Measurements from ENCODE around the gene IL20. TPM values are rescaled to one million over a fixed set of nuclear protein-coding genes. Genes with fewer than 3 reads are reported as not detected.

Gene IL20, protein sequence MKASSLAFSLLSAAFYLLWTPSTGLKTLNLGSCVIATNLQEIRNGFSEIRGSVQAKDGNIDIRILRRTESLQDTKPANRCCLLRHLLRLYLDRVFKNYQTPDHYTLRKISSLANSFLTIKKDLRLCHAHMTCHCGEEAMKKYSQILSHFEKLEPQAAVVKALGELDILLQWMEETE
- not detected for total RNA-seq

DNA sequence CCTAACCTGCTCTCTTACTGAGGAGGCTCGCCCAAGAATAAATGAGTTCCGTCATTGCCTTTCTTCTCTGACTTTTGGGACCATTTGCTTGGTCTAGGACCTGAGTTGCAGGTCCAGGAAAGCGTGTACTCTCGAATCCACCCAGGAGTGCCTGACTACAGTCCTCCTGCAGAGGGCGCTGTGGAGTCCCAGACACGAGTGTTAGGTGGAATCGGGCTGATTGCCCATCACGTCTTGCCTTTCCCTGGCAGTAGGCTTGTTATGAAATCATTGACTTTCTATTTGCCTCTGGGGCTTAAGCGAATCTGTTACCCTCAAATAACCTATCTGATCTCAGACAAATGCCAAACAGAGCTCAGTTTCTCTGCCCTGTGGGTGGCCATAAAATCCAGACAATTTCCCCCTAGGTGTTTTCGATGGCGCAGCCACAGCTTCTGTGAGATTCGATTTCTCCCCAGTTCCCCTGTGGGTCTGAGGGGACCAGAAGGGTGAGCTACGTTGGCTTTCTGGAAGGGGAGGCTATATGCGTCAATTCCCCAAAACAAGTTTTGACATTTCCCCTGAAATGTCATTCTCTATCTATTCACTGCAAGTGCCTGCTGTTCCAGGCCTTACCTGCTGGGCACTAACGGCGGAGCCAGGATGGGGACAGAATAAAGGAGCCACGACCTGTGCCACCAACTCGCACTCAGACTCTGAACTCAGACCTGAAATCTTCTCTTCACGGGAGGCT is at the start of gene IL20:
IL20 (plus strand) TSS at position 685 of the 733 bp plus-strand sequence. CDS start 230 bp downstream, outside the sequence.
- intact Hi-C loops (cut with DNase I) = no loop called here
- DNase-seq (ENCODE audit: low spot score) (peak; percentile 88), ATAC-seq (peak; percentile 84)

DNA sequence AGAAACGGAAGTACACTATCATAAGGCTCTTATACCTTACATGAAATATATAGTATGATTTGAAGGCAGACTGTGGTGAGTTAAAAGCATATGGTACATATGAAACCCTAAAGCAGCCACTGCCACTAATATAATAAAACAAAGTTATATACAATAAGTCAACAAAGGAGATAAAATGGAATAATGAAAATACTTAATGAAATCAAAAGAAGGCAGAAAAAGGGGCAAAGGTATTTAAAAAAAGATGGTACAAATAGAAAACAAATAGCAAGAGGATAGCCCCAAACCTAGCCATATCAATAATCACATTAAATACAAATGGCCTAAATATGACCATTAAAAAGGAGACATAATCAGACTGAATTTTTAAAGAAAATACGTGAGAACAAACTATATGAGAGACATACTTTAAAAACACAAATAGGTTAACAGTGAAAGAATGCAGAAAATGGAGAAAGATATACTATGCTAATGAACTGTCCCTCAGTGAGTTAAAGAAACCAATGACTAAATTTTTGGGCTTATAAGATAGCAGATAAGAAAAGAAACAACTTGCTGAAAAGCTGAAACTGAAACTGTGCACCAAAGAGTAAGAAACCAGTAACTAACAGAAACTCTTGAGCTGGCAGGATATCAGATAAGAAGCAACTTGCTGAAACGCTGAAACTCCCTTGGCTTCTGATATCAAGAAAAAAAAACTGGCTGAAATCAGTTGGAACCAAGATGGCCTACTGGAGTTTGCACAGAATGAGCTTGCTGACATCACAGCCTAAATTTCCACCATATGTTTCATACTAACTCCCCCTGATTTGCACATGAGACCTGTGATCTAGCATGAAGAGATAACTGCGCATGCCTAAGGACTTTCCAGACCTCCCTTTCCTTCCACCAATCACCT is 48.8 kb upstream of the IL20 start:
- DNase-seq (ENCODE audit: low spot score) = no peak
- no peak for ATAC-seq
- intact Hi-C loops (cut with DNase I) = no loop called here

DNA sequence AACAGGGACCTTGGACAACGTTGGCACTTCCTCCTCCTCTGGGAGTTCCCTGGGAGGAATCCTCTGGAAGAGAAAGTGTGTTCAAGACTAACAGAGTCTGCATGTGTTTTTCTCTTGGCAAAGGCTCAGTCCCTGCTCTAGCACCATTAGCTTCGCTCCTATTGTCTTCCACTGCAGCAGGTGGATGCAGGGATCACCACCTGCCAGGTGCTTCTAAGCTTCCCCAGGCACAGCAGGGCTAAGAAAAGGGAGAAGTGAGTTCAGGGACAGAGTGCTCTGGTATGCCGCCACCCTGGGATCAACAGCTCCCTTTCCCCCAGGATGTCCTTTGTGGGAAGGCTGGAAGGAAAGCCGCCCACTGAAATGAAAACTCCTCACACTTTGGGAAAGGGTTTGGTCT is 43.9 kb upstream of the IL20 start:
- intact Hi-C loops (cut with DNase I) = no loop called here
- DNase-seq (ENCODE audit: low spot score) (no peak), ATAC-seq (no peak)

DNA sequence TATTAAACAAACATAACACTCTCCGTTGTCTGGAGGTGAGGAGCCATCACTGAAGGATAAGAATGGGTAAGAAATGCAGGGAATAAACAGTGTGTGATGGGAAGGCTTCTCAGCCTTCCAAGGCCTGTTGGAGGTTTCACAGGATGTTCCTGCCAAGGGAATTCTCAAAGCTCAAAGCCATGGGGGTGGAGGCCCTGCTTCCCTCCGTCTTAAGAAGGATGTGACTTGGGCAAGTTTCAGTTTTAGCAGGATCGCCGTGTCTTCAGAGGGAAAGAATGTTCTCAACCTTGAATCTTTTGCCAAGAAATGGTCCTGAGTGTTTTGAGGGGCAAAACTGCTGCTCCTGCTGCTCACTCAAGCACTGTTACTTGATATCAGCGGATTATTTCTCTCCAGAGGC is 41.7 kb upstream of the IL20 start:
- DNase-seq (ENCODE audit: low spot score) (no peak), ATAC-seq (peak; percentile 51)
- intact Hi-C loops (cut with DNase I) = no loop called here

DNA sequence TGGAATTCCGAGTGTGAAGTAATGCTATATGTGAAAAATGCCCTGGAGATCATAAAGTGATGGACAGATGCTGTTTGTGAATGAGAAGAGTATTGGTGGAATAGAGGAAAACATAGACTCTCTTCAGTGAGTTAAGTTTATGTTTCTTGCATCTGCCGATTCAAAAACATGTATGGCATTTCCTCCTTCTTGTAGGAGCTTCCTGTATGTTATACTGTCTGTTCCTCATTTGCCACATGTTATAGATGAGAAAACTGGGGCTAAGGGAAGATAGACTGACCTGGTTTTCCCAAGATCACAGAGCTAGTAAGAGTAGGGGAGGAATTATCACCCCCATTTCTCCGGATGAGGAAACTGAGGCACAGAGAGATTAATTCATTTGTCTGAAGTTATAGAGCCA is 41.1 kb upstream of the IL20 start:
- intact Hi-C loops (cut with DNase I) = no loop called here
- ATAC-seq = peak; percentile 15
- DNase-seq (ENCODE audit: low spot score) = no peak

DNA sequence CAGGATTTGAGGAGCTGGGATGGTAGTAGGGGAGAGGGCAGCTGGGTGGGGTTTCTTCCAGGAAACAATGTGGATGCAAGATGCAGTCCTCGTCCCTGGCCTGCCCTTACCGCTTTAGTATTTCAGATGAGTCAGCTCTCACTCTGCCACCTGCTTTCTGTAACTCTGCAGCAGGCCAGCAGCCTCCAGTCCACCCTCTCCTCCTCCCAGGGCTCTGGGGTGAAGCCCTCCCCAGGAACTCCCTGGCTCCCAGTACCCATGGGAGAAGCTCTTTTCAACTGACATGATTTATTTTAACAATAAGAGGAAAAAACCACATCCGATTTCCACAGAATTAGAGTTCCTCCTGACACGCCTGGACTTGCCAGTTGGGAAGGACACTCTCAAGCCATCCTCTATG is 39.0 kb upstream of the IL20 start:
- DNase-seq (ENCODE audit: low spot score) = no peak
- ATAC-seq = no peak
- intact Hi-C loops (cut with DNase I) = no loop called here

DNA sequence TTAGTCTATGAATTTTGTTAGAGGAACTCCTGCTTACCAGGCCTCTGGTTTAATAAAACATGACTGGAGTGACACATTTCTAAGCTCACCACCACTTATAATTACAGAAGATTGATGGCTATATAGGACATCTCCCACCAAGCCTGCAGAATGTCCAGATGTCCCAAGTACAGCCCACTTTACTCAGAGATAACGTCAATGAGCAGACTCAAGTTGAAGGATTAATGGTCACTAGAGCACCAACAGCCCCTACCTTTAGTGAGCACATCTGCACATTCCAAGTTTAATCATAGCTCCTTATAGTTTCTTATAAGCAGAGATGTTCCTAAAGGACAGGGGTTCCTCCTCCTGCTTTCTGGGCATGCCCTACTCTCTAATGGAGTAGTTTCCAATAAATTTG is 37.4 kb upstream of the IL20 start:
- no peak for ATAC-seq
- intact Hi-C loops (cut with DNase I) = no loop called here

DNA sequence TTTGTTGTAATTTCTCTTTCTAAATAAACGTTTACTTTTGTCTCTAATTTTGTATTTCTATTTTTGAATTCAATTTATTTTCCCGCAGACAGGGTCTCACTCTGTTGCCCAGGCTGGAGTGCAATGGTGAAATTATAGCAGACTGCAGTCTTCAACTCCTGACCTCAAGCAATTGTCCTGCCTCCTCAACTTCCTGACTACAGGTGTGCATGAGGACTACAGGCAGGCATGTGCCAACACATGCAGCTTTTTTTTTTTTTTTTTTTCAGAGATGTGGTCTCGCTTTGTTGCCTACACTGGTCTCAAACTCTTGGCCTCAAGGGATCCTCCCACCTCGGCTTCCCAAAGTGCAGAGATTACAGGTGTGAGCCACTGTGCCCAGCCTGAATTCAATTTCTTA is 36.7 kb upstream of the IL20 start:
- no peak for DNase-seq (ENCODE audit: low spot score)
- intact Hi-C loops (cut with DNase I) = no loop called here
- no peak for ATAC-seq

More for the DNA sequence above, 37.4 kb upstream of the IL20 start:
- DNase-seq (ENCODE audit: low spot score) = no peak

DNA sequence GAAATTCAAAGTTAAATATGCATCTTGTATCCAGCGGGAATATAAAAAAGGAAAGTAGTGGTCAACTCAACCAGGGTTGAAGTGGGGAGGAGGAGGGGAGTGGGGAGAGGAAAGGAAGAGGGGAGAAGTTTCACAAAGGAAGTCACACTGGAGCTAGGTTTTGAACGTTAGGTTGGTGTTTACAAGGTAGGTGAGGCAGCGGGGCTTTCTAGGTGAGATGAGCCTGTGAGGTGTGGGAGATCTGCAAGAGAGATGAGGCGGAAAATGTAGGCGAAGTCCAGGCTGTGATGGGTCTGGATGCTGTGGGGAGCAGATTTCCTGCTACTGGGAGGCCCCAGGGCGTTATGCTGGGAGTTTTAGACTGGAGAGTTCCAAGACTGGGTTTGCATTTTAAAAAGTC is 36.1 kb upstream of the IL20 start:
- no peak for DNase-seq (ENCODE audit: low spot score)
- no peak for ATAC-seq
- intact Hi-C loops (cut with DNase I) = no loop called here

DNA sequence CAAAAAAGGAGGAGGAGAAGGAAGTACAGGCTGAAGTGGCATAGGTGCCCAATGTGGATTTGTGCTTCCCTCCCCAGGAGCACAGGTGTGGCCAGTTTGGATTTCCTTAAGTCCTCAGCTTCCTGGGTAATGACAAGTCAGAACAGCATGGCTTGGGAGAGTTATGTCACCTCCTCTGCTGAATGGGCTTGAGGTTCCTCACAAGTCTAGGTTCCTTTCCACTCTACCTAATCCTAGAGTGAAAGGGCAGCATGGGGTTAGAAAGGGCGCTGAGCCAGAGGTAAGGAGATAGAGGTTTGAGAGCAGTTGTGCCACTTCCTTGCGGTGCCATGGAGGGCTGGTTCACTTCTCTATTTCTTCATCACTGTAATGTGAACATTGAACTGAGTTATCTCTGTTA is 35.5 kb upstream of the IL20 start:
- DNase-seq (ENCODE audit: low spot score) (no peak), ATAC-seq (no peak)
- intact Hi-C loops (cut with DNase I) = no loop called here

DNA sequence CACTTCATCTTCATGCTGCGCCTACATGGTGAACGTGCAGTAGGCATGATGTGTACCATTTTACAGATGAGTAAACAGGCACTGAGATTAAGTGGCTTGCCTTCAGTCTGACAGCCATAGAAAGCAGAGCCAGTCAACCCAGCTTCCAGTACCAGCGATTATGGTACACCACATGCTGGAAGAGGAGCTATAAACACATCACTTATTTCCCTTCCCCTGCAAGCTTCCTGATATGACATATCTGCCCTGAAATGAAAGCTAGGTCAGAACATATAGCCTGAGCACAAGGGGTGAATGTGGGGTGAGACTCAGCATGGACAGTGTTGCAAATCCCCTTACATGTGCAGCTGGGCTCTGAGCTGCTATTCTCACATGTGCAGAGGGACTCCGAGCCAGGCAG is 33.8 kb upstream of the IL20 start:
- ATAC-seq (no peak), DNase-seq (ENCODE audit: low spot score) (no peak)
- intact Hi-C loops (cut with DNase I) = no loop called here

DNA sequence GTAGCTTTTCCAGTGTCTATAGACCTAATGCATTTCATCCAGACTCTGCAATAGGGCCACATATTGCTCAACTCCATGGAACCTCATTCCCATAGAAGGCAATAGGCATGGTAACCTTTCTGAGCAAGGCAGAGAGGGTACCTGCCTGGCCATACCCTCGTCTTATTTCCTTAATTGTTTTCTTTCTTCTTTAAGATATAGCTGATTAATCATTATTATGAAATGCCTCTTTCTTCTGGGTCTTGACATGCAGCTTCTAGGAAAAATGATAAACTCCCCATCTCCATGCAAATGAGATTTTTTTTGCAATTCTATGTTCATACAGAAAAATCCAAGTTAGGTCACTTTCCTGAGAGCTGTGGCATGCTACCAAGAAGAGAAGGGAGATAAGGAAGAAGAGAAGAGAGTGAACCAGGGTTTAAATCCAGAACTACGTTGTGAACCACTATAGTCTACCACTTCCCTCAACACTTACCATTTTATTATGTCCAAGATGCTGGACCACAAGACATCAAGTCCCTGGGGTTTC is 33.0 kb upstream of the IL20 start:
- DNase-seq (ENCODE audit: low spot score) (no peak), ATAC-seq (no peak)
- intact Hi-C loops (cut with DNase I) = no loop called here

DNA sequence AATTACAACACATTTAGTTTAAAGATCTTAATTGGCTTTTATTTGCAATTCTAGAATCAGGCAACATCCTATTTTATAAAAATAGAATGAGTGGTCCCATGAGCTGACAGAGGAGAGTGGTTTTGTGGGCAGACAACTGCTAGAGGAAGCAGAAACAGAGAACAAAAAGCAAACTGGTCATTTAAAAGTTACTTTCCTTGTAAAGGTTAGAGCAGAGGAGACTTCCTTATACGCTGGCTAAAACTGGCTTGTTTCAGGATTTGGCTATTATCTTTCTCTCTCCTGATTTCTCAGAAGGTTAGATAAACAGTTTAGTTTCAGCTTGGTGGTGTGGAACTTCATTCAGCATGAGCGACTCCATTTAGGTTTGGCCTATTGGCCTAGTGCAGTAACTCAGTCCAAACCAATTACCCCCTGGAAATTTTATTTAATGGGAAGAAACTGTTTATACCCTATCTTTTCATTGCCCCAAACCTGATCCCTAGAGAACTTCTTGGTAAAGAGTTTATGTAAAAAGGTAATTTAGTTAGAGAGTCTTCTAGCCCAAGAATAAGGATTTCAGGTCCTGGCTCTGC is 32.2 kb upstream of the IL20 start:
- no peak for ATAC-seq
- no peak for DNase-seq (ENCODE audit: low spot score)
- intact Hi-C loops (cut with DNase I) = no loop called here

DNA sequence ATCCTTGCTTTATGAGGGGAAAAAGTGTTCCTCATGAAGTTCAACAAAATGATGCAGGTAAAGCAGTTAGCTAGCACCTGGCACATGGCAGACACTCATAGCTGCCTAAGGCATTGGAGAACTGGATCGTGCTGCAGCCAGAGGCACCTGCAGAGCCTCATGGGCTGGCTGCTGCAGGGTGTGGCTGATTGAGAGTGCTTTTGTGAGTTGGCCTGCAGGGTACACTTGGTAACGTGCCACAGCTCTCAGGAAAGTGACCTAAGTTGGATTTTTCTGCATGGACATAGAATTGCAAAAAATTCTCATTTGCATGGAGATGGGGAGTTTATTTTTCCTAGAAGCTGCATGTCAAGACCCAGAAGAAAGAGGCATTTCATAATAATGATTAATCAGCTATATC is 31.6 kb upstream of the IL20 start:
- ATAC-seq = no peak
- DNase-seq (ENCODE audit: low spot score) = no peak
- intact Hi-C loops (cut with DNase I) = no loop called here

DNA sequence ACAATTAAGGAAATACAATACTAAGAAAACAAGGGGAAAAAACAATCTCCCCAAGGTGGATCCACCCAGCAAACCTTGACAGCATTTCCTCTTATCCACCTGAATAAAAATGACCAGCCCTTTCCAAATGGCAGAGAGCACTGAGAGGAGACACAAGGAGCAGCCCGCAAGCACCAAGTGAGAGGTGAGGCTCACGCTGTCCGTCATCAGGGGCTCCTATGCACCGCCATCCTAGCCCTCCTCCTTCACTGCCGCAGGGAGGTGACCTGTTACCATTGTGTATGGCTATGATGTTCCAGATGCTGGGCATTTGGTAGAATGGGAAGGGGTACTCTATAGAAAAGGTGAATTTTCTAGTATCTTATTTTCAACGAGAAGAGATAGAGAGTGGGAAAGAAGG is 31.2 kb upstream of the IL20 start:
- no peak for DNase-seq (ENCODE audit: low spot score)
- intact Hi-C loops (cut with DNase I) = no loop called here
- ATAC-seq = no peak

DNA sequence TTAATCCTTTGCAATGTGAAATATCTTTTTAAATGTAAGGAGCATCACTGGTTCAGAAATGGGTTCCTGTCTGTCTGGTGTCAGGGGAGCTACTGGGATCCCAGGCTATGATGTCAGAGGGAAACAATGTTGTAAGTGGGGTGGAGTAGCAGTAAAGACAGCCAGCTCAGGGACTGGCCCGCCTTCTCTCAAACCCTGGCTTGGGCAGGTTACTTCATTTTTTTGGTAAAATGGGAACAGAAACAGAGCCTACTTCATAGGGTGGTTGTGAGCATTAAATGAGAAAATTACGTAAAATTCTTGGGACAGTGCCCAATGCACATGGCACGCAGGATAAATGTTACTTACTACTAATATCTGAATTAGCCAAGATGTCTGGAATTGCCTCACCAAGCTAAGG is 30.7 kb upstream of the IL20 start:
- ATAC-seq (peak; percentile 45), DNase-seq (ENCODE audit: low spot score) (no peak)
- intact Hi-C loops (cut with DNase I) = no loop called here

DNA sequence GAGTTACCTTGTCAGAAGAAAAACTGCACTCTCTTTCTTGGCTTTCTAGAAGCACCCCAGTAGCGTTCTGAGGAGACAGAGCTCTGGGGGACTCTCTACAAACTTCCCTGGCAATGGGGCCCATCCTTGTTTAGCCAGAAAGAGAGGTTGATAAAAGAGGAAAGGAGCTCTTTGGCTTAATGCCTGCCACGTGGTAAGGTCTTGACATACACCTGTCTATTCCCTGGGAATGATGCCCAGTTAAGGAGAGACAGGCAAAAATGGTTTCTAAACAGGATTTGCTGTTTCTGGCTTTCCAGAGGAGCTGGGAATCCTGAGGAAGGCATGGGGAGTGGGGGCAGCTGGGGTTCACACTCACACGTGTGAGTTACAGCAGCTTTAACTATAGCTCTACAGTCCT is 30.2 kb upstream of the IL20 start:
- intact Hi-C loops (cut with DNase I) = no loop called here
- DNase-seq (ENCODE audit: low spot score) = no peak
- no peak for ATAC-seq

DNA sequence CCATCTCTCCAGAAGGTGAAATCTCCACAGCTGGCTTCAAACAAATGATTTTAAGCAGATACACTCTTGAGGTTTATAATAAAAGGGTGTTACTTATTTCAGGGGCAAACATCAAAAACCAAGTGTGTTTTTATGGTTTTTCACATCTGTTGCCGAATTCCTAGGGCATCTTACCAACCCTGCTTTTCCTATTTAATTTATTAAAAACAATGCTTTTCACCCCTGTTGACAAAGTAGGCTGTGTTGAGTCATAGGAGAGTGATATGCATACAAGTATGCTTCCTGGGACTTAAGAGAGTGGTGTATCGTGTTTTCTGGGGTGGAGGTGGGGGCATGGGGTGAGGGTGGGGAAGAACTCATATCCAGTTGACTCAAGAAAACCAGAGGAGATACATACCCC is 29.3 kb upstream of the IL20 start:
- intact Hi-C loops (cut with DNase I) = no loop called here
- no peak for ATAC-seq
- DNase-seq (ENCODE audit: low spot score) = no peak

DNA sequence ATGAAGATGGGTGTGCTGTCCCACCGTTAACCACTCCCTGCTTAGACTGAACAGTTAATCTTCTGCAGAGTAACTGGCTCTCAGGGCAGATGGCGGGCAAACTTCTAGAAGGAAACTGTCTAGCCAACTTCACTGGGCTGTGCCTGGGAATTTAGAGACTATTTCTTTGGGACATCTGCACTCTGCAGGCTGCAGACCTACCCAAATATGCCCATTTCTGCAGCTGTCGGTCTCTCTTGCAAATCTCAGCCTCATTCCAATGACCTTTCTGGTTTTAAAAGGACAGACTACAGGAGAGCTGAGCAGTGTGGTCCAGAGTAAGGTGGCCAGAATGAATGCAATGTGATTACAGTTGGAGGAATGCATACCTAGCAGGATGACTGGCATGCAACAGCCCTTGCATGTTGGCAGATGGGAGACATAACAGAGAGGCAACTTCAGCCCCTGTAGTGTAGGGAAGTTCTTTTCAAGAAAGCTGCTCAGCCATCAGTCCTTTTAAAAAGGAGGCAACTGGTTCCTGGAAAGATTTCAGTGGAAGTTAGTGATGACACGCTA is 26.3 kb upstream of the IL20 start:
- DNase-seq (ENCODE audit: low spot score) (no peak), ATAC-seq (no peak)
- intact Hi-C loops (cut with DNase I) = no loop called here

Measured in sciatic nerve (tissue), 2 donors.